H9 (cell line): ENCODE data around the gene OTUD3. TPM values are rescaled to one million over a fixed set of nuclear protein-coding genes. Genes with fewer than 3 reads are reported as not detected.
"Not testable (repeated sequence)": the region's sequence is repeated elsewhere in the genome, so short reads cannot be mapped to it uniquely, and the experiment has no call there.

Experiments used
- DNase-seq: peaks from one replicate; pipeline ENCODE4 v3.0.0-alpha.2; 2017
- H2AFZ ChIP-seq: one replicate; pipeline ENCODE4 v1.6.1; 2013; ENCODE audit warnings: mild to moderate bottlenecking, low read length, control low read depth, moderate library complexity
- H2AK5ac ChIP-seq: 2 replicates; pipeline ENCODE4 v1.6.1; 2013; ENCODE audit warnings: low read length, control low read depth, mixed read lengths; ENCODE audit not compliant: insufficient read length
- H2BK120ac ChIP-seq: one replicate; pipeline ENCODE4 v1.6.1; 2013; ENCODE audit warnings: low read depth, mild to moderate bottlenecking, low read length, control low read depth, inconsistent platforms; ENCODE audit not compliant: poor library complexity, severe bottlenecking
- H2BK12ac ChIP-seq: 2 replicates; pipeline ENCODE4 v1.6.1; 2013; ENCODE audit warnings: low read length, control low read depth, mixed read lengths, low read depth; ENCODE audit not compliant: insufficient read length
- H2BK15ac ChIP-seq: 2 replicates; pipeline ENCODE4 v1.6.1; 2013; ENCODE audit warnings: low read depth, low read length, control low read depth
- H2BK20ac ChIP-seq: one replicate; pipeline ENCODE4 v1.6.1; 2013; ENCODE audit warnings: low read depth, mild to moderate bottlenecking, low read length, control low read depth, inconsistent platforms; ENCODE audit not compliant: poor library complexity, severe bottlenecking
- H2BK5ac ChIP-seq: 2 replicates; pipeline ENCODE4 v1.6.1; 2013; ENCODE audit warnings: low read length, control low read depth, mixed read lengths; ENCODE audit not compliant: insufficient read length
- H3K14ac ChIP-seq: 2 replicates; pipeline ENCODE4 v1.6.1; 2013; ENCODE audit warnings: low read length, control low read depth; ENCODE audit not compliant: insufficient read depth
- H3K18ac ChIP-seq: 2 replicates; pipeline ENCODE4 v1.6.1; 2013; ENCODE audit warnings: low read depth, mild to moderate bottlenecking, mixed read lengths, low read length, control low read depth; ENCODE audit not compliant: insufficient read length
- H3K23ac ChIP-seq: 2 replicates; pipeline ENCODE4 v1.6.1; 2013; ENCODE audit warnings: low read length, control low read depth, mixed read lengths, low read depth; ENCODE audit not compliant: insufficient read length
- H3K23me2 ChIP-seq: 2 replicates; pipeline ENCODE4 v1.6.1; 2013; ENCODE audit warnings: low read depth, mild to moderate bottlenecking, mixed read lengths, low read length, control low read depth; ENCODE audit not compliant: insufficient read length, poor library complexity, severe bottlenecking
- H3K27ac ChIP-seq: 2 replicates; pipeline ENCODE4 v1.5.1; 2013; ENCODE audit warnings: low read length, control low read depth, mixed read lengths, low read depth; ENCODE audit not compliant: insufficient read length
- H3K27me3 ChIP-seq: 2 replicates; pipeline ENCODE4 v1.6.1; 2013; ENCODE audit warnings: low read length, control low read depth, inconsistent platforms; ENCODE audit not compliant: insufficient read depth
- H3K4ac ChIP-seq: 2 replicates; pipeline ENCODE4 v1.6.1; 2013; ENCODE audit warnings: low read depth, mild to moderate bottlenecking, control low read depth, inconsistent platforms, low read length, moderate library complexity
- H3K4me1 ChIP-seq: 2 replicates; pipeline ENCODE4 v1.6.1; 2013; ENCODE audit warnings: low read length, control low read depth, inconsistent platforms; ENCODE audit not compliant: insufficient read depth
- H3K4me2 ChIP-seq: 2 replicates; pipeline ENCODE4 v1.6.1; 2013; ENCODE audit warnings: low read length, control low read depth, mixed read lengths; ENCODE audit not compliant: insufficient read length, insufficient read depth
- H3K56ac ChIP-seq: 2 replicates; pipeline ENCODE4 v1.6.1; 2013; ENCODE audit warnings: low read depth, mild to moderate bottlenecking, mixed read lengths, low read length, control low read depth; ENCODE audit not compliant: insufficient read length
- H3K79me1 ChIP-seq: 2 replicates; pipeline ENCODE4 v1.6.1; 2013; ENCODE audit warnings: low read depth, mild to moderate bottlenecking, moderate library complexity, low read length, control low read depth, inconsistent platforms; ENCODE audit not compliant: insufficient read depth, poor library complexity, severe bottlenecking
- H3K79me2 ChIP-seq: 2 replicates; pipeline ENCODE4 v1.6.1; 2013; ENCODE audit warnings: low read length, control low read depth, inconsistent platforms; ENCODE audit not compliant: insufficient read depth
- H3K9ac ChIP-seq: 2 replicates; pipeline ENCODE4 v1.6.1; 2013; ENCODE audit warnings: low read length, control low read depth, mixed read lengths; ENCODE audit not compliant: insufficient read length; ENCODE audit errors: extremely low read depth
- H3K9me3 ChIP-seq: one replicate; pipeline ENCODE4 v1.6.1; 2013; ENCODE audit warnings: low read depth, low read length, inconsistent platforms; ENCODE audit not compliant: control insufficient read depth
- H3T11ph ChIP-seq: one replicate; pipeline ENCODE4 v1.6.1; 2013; ENCODE audit warnings: mild to moderate bottlenecking, low read length, control low read depth, inconsistent platforms
- H4K20me1 ChIP-seq: one replicate; pipeline ENCODE4 v1.6.1; 2013; ENCODE audit not compliant: control insufficient read depth, insufficient read length, insufficient read depth
- H4K5ac ChIP-seq: 2 replicates; pipeline ENCODE4 v1.6.1; 2013; ENCODE audit warnings: low read depth, mild to moderate bottlenecking, mixed read lengths, low read length, control low read depth; ENCODE audit not compliant: insufficient read length
- H4K8ac ChIP-seq: replicated peaks from 2 replicates; pipeline ENCODE4 v1.6.1; 2013; ENCODE audit warnings: low read length, control low read depth, mixed read lengths, low read depth; ENCODE audit not compliant: insufficient read length
- H4K91ac ChIP-seq: 2 replicates; pipeline ENCODE4 v1.6.1; 2013; ENCODE audit warnings: low read depth, mild to moderate bottlenecking, moderate library complexity, mixed read lengths, low read length, control low read depth; ENCODE audit not compliant: insufficient read length
- H3K27ac Mint-ChIP-seq, 3 experiments: 2 replicates in 2 of 3; 3 replicates in 1 of 3; pipeline ENCODE4 v1.8.0; 2020 to 2021; ENCODE audit warnings: mixed read lengths in 3 of 3, mild to moderate bottlenecking in 1 of 3, moderate library complexity in 1 of 3
- H3K27me3 Mint-ChIP-seq: 2 replicates; pipeline ENCODE4 v1.8.0; 2021; ENCODE audit warnings: low read depth, mild to moderate bottlenecking, moderate library complexity, mixed read lengths
- H3K36me3 Mint-ChIP-seq, 3 experiments: 2 replicates in 2 of 3; 3 replicates in 1 of 3; pipeline ENCODE4 v1.8.0; 2020 to 2021; ENCODE audit warnings: low read depth in 3 of 3, mixed read lengths in 3 of 3; ENCODE audit not compliant: insufficient read depth in 1 of 3
- H3K4me1 Mint-ChIP-seq, 2 experiments: 2 replicates each; pipeline ENCODE4 v1.8.0; 2020; ENCODE audit warnings: mixed read lengths in 2 of 2
- H3K4me3 Mint-ChIP-seq, 2 experiments: 2 replicates in 1 of 2; 3 replicates in 1 of 2; pipeline ENCODE4 v1.8.0; 2020 to 2021; ENCODE audit warnings: mild to moderate bottlenecking in 2 of 2, mixed read lengths in 2 of 2, moderate library complexity in 1 of 2
- H3K9me3 Mint-ChIP-seq, 2 experiments: 2 replicates in 1 of 2; 3 replicates in 1 of 2; pipeline ENCODE4 v1.8.0; 2020; ENCODE audit warnings: mild to moderate bottlenecking in 2 of 2, mixed read lengths in 2 of 2, moderate library complexity in 1 of 2
- WGBS: extraction: QIAGEN DNeasy Blood & Tissue Kit; methylation state at CpG from one replicate; pipeline ENCODE4 v1.1.7; 2013; ENCODE audit warnings: missing lambda C conversion rate, low lambda C conversion rate, mixed read lengths; ENCODE audit not compliant: insufficient read length; ENCODE audit errors: extremely low coverage; 5-methylcytosine and 5-hydroxymethylcytosine counted together
- total RNA-seq: library from RNA; stranded (reverse); gene quantifications from 2 replicates; pipeline ENCODE4 v1.2.1, GENCODE V29; 2021

The OTUD3 gene
- total RNA-seq, 1 experiment from 2014 or later, result 12.0 TPM

- H3K18ac ChIP-seq, H3T11ph ChIP-seq, H3K4me2 ChIP-seq, H3K23me2 ChIP-seq, DNase-seq, H4K5ac ChIP-seq, H3K27me3 ChIP-seq, H2BK20ac ChIP-seq, H3K4me3 Mint-ChIP-seq, H3K27ac Mint-ChIP-seq, H3K9me3 Mint-ChIP-seq, H3K79me1 ChIP-seq, H2BK15ac ChIP-seq, H3K9me3 ChIP-seq, H4K20me1 ChIP-seq, H2BK120ac ChIP-seq, H2BK5ac ChIP-seq, H4K91ac ChIP-seq, H3K56ac ChIP-seq, H3K9ac ChIP-seq, H3K4me1 ChIP-seq, H3K36me3 Mint-ChIP-seq, H4K8ac ChIP-seq, H3K14ac ChIP-seq, H2BK12ac ChIP-seq, H2AK5ac ChIP-seq, H2AFZ ChIP-seq, H3K23ac ChIP-seq, H3K79me2 ChIP-seq, H3K27ac ChIP-seq, H3K4ac ChIP-seq: not testable (repeated sequence)
- no CpG with 5 or more reads among the region's 3 CpGs for WGBS
- Mint-ChIP-seq H3K27me3 (peaks cover 16% of the 10 kb centered on the region), H3K4me1 (peaks cover 0 to 11% of the 10 kb centered on the region in 2 experiments; a peak in 2 of 4 replicates)
Observed at GRCh38 chr1:19849307-19849706, 32.9 kb upstream of the OTUD3 start.
